Measurements from ENCODE around the gene FIGN.

The FIGN gene

DNA sequence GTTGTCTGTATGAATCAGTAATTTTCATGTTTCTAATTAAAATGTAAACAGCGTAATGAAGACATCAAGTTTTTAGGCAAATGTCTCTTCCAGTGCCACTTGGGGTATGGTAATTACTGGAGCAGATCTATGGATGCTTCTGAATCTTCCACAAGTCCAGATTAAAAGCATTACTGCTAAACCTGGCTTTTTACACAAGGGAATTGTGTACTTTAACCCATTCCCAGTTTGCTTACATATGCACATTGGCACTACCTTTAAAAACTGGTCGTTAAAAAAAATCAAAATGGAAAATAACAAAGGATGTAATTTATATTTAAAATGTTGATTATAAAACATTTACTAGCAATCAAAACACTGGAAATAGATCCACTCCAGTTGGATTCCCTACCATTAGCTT lies 19.7 kb downstream of the FIGN start:
- no peak for TF ChIP-seq CTCF (IDR thresholded peaks at IDR 0.05)

DNA sequence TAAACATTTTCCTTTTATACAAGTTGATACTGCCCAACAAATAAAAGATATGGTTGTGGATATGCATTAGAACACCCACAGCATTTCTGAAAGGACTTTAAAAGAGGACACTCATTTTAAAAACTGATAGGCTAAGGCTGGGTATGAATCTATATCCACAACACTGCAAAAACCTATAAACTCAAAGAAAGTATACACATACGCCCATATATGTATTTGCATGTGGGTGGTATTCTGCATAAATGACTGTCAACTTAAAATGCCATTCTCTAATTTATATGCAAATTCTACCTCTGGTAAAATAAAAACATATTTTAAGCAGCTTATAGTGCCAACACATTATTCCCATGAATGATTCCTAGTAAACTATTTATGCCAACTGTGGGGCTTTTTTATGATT lies 20.1 kb downstream of the FIGN start:
- no peak for TF ChIP-seq CTCF (IDR thresholded peaks at IDR 0.05)

DNA sequence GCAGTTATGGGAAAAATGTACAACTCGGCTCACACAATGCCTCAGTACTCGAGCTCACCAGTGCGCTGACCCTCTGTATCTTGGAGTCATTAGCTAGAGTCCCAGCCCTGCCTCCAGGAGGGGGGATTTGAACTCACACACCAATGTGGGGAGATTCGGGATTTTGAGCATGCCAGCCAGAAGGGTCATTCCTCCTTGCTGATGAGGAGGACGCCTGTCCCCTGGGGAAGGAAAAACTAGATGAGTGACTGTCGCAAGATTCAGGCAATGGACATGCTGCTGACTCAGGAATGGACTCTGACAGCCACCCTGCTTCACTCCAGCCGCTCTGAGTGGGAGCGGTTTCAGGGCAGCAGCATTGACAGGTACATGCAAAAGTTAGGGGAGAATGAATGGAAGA lies 20.6 kb downstream of the FIGN start:
- TF ChIP-seq CTCF (IDR thresholded peaks at IDR 0.05), result no peak

DNA sequence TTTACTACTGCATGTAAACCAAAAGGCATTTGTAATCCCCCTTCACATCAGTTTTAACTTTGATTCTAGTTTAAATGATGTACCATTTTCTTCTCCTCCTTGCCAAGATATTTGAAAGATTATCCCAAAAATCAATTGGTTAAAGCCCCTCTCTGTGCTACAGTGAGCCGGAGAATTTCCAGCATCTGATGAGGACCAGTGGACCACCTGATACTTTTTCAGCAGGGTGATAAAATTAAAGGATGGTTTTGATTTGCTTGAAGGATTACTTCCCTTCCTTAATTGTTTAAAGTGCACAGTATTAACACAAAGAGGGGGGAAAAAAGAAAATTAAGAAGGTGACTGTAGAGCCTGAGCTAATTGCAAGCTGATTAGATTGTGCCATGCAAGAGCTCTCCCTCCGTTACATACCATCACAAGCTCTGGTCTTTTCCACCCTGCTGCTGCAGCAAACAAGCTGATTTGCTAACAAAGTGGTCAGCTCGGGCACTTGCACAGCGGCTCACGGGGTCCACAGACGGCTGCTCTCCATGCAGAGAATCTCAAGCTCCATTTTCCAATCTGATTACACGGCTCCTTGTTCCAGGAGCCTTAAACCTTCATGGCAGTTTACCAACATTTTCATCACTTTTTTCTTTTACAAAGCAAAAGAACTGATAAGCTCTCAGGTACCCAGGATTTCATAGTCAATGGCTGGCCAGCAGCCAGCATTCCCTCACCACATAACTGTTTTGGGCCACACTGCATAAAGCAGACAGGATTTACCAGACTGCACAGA lies 22.1 kb downstream of the FIGN start:
- no peak for TF ChIP-seq CTCF (IDR thresholded peaks at IDR 0.05)

DNA sequence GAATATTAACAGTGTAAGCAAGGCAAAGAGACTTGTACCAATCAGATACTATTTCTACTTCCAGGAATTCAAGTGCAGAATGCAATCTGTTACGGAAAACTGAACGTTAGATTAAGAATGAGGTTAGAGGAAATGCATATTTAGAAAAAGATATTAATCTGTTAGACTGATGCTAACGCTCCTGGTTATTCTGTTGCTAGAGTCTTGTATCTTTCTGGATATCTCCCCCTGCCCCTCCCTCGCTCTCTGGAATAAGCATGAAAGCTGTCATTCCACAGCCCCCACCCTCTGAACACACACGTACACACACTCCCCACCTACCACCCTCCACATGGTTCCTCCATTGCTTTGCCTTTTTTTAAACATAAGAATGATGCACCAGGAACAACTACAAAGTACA lies 24.1 kb downstream of the FIGN start:
- TF ChIP-seq CTCF (IDR thresholded peaks at IDR 0.05), result no peak

DNA sequence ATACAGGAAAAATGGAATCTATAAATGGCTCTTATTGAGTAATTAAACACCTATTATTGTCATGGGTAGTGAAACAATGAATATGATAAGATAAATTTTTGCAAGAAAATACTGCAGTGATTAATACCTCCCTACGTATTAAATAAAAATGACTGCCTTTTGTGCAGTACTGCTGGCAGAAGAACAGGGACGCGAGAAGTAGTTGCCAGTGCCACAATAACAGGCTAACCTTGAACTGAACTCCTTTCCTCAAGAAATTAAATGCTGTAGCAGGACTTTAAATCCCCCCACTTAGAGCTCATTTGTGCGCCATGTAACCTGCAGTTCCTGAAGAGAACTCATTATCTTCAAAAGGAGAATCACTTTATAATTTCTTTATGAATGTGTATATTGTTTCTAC lies 24.6 kb downstream of the FIGN start:
- TF ChIP-seq CTCF (IDR thresholded peaks at IDR 0.05), result no peak

GRCh38 chr2:163709270-163709669 lies 26.5 kb downstream of the FIGN start:
- TF ChIP-seq CTCF (IDR thresholded peaks at IDR 0.05), result no peak

GRCh38 chr2:163708265-163708664 lies 27.5 kb downstream of the FIGN start:
- no peak for TF ChIP-seq CTCF (IDR thresholded peaks at IDR 0.05)

Measured in LNCAP (cell line).